T-helper 2 cell treated with Interferon-gamma antibody and Interleukin-4, amounts not matched to agents 5 μg/mL and 100 μg/mL, for 36 hours (primary cell): Measurements from ENCODE around the gene CALM1.

ENCODE experiments used
- DNase-seq: peaks from one replicate; pipeline ENCODE4 v3.0.0; 2021; ENCODE audit warnings: low spot score
- H3K27ac Mint-ChIP-seq: one replicate; pipeline ENCODE4 v1.8.0; 2021; ENCODE audit warnings: mild to moderate bottlenecking, mixed read lengths
- H3K27me3 Mint-ChIP-seq: one replicate; pipeline ENCODE4 v1.8.0; 2021; ENCODE audit warnings: low read depth, mixed read lengths
- H3K36me3 Mint-ChIP-seq: one replicate; pipeline ENCODE4 v1.8.0; 2021; ENCODE audit warnings: low read depth, mixed read lengths
- H3K4me1 Mint-ChIP-seq: one replicate; pipeline ENCODE4 v1.8.0; 2021; ENCODE audit warnings: low read depth, mixed read lengths
- H3K4me3 Mint-ChIP-seq: one replicate; pipeline ENCODE4 v1.8.0; 2022; ENCODE audit warnings: mild to moderate bottlenecking, moderate library complexity, mixed read lengths
- H3K9me3 Mint-ChIP-seq: one replicate; pipeline ENCODE4 v1.8.0; 2021; ENCODE audit warnings: mixed read lengths

The CALM1 gene

DNA sequence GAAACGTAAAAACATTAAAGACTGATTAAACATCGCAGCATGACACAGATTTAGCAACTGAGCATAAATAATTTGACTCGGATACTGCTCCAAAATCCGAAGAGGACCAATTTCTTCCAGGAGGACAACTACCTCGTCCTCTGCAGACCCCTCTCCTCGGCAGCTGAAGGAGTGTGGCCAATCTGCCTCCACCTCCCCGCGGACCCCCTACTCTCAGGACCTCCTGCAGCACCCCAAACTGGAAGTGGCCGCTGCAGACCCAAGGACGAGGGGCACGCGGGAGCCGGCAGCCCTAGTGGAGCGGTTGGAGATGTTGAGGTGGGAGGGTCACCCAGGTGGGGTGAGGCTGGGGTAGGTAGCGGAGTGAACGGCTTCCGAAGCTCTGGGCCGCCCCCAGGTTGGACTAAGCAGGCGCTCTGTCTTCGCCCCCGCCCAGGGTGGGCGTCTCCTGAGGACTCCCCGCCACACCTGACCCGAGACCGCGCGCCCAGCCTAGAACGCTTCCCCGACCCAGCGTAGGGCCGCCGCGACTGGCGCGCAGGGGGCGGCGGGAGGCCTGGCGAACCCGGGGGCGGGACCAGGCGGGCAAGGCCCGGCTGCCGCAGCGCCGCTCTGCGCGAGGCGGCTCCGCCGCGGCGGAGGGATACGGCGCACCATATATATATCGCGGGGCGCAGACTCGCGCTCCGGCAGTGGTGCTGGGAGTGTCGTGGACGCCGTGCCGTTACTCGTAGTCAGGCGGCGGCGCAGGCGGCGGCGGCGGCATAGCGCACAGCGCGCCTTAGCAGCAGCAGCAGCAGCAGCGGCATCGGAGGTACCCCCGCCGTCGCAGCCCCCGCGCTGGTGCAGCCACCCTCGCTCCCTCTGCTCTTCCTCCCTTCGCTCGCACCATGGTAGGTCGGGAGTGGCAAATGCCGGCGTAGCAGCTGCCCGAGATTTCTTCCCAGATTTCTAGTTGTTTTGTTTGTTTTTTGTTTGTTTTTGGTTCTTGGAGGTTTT is at the start of gene CALM1:
Gene CALM1 (plus strand): TSS at position 689 of the 999 bp plus-strand sequence. CDS start 202 bp downstream, at position 891.
- peak within 1 kb of the TSS; percentile 93 for H3K27ac Mint-ChIP-seq
- peaks cover 27% of the 10 kb centered on the region for H3K4me1 Mint-ChIP-seq
- H3K27me3 Mint-ChIP-seq: no peaks in the 10 kb centered on the region
- peak; percentile 92 for DNase-seq
- peak within 1 kb of the TSS; percentile 91 for H3K4me3 Mint-ChIP-seq
- peaks cover 34% of the 10 kb centered on the region for H3K36me3 Mint-ChIP-seq
- no peaks in the 10 kb centered on the region for H3K9me3 Mint-ChIP-seq

DNA sequence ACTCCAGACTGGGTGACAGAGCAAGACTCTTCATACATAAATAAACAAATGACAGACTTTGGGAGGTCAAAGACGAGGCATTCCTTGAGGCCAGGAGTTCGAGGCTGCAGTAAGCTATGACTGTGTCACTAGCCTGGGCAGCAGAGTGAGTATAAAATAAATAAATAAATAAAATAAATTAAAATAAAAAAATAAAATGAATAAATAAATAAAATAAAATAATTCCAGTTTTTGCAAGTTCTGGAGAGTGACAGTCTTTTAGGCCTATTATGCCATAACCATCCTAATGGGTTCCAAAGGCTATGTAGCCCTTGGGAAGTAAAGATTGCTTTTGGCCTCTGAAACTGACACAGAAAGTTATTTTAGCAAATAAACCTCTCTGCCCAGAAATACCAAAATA is 48.6 kb upstream of the CALM1 start:
- Mint-ChIP-seq H3K4me1 (peaks cover 2% of the 10 kb centered on the region), H3K9me3 (no peaks in the 10 kb centered on the region), H3K36me3 (no peaks in the 10 kb centered on the region), H3K27me3 (no peaks in the 10 kb centered on the region), H3K27ac (no peak overlapping the region), H3K4me3 (no peak overlapping the region)
- no peak for DNase-seq

DNA sequence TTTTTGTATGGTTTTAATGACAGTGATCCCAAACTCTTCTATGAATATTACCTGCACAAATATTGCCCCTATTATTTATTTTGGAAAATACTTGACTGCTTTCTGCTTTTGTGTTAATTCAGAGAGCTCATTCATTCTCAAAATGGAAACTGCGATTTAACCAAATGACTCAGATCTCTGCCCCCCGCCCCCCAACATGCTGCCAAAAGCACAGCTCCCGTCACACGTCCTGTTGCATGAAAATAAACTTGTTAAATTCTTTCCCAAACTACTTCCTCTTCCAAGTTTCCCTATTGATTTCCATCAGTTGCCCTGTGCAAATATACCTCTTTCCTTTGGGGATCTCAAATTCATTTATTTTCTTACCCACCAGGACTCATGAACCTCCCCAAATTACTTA is 47.1 kb upstream of the CALM1 start:
- Mint-ChIP-seq H3K36me3 (no peaks in the 10 kb centered on the region), H3K27me3 (no peaks in the 10 kb centered on the region), H3K4me1 (peaks cover 2% of the 10 kb centered on the region), H3K27ac (no peak overlapping the region), H3K4me3 (no peak overlapping the region), H3K9me3 (no peaks in the 10 kb centered on the region)
- DNase-seq: no peak

DNA sequence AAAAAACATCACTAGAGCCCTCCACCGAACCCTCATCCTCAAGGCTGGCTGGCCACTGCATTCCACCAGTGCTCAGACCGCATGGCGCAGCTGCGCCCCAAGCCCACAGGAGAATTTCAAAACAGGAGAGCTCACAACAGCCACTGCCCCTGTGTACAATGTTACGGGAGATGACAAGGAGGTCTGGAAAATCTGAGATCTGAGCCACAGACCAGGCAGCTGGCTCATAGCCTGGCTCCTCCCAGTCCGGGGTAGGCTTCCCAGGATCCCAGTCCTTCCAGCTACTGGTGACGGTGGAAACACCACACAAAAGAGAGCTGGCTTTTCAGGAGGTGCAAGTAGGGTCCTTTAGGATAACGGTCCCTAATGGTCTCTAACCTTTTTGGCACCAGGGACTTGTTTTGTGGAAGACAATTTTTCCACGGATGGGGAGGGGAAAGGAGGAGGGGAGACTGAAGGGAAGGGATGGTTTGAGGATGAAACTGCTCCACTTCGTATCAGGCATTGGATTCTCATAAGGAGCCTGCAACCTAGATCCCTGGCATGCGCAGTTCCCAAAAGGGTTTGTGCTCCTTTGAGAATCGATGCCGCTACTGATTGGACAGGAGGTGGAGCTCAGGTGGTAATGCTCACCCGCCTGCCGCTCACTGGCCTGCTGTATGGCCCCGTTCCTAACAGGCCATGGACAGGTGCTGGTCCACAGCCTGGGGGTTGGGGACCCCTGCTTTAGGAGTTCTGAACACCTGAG is 42.1 kb upstream of the CALM1 start:
- H3K27ac Mint-ChIP-seq: no peak overlapping the region
- DNase-seq: no peak
- no peaks in the 10 kb centered on the region for H3K9me3 Mint-ChIP-seq
- no peak overlapping the region for H3K4me3 Mint-ChIP-seq
- H3K36me3 Mint-ChIP-seq: no peaks in the 10 kb centered on the region
- peaks cover 12% of the 10 kb centered on the region for H3K27me3 Mint-ChIP-seq
- H3K4me1 Mint-ChIP-seq: peaks cover 2% of the 10 kb centered on the region

DNA sequence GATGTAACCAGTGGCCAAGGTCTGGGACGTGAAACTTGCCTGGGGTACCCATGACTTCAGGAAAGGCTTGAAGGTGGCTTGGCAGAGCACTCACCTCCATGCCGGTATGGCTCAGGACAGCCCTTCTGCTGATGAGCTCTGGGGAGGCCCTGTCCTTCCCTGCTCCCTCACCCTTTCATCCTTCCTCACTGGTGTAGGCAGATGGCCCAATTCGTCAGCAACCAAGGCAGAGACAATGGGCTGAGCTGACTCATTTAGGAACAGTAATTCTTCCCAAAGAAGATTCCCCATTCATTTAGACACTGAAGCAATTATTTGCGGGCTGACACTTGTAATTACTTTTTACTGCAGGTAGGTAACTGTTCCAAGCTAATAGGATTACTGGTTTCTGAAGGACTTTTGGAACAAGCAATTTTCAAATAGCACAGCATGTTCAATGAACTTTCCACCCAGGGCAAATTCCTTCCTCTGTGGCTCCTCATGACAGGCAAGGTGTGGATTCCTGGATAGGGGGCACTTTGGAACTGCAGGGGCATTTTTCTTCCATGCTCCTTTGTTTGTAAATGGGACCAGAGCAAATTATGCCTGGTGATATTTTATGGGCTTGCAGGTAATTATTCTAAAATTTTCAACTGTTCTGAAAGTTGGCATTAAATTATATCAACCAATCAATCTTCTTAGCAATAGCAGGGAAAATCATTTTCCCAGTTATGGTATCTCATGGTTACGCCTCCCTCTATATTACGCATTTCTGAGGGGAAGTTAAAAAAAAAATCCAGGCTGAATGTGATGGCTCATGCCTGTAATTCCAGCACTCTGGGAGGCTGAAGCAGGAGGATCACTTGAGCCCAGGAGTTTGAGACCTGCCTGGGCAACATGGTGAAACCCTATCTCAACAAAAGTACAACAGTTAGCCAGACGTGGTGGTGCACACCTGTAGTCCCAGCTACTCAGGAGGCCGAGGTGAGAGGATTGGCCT is 41.0 kb upstream of the CALM1 start:
- Mint-ChIP-seq H3K36me3 (no peaks in the 10 kb centered on the region), H3K9me3 (no peaks in the 10 kb centered on the region), H3K4me1 (no peaks in the 10 kb centered on the region), H3K27ac (no peak overlapping the region), H3K4me3 (no peak overlapping the region), H3K27me3 (peaks cover 12% of the 10 kb centered on the region)
- DNase-seq: no peak

DNA sequence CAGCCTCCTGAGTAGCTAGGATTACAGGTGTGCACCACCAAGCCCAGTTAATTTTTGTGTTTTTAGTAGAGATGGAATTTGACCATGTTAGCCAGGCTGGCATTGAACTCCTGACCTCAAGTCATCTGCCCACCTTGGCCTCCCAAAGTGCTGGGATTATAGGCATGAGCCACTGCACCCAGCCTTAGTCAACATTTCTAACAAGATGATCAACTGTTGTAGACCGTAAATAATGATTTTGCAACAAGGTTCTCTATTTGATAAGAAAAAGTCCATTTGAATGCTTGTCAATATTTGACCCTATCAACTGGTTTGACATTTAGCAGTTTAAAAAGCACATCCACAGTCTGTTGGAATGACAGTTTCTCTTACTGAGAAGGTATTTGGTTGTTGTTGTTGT is 39.9 kb upstream of the CALM1 start:
- Mint-ChIP-seq H3K4me1 (no peaks in the 10 kb centered on the region), H3K27ac (no peak overlapping the region), H3K4me3 (no peak overlapping the region), H3K27me3 (peaks cover 12% of the 10 kb centered on the region), H3K9me3 (no peaks in the 10 kb centered on the region), H3K36me3 (no peaks in the 10 kb centered on the region)
- DNase-seq: no peak

DNA sequence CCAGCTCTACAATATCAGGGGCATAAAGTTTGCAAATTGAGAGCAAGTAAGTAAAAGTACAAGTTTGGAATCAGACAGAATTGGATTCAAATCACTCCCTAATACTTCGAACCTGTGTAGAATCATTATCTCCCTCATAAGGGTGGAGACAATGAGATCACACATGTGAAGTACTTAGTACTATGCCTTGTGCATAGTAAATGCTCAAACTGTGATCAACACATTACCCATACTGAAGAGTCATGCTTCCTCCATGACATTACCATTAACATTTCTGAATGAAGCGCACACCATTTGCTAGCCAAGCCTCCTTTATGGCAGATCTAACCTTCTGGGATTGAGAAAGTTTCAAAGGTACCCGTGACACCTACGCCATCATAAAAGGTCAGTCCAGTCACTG is 38.5 kb upstream of the CALM1 start:
- Mint-ChIP-seq H3K27ac (no peak overlapping the region), H3K9me3 (no peaks in the 10 kb centered on the region), H3K36me3 (no peaks in the 10 kb centered on the region), H3K27me3 (peaks cover 16% of the 10 kb centered on the region), H3K4me3 (no peak overlapping the region), H3K4me1 (no peaks in the 10 kb centered on the region)
- no peak for DNase-seq

DNA sequence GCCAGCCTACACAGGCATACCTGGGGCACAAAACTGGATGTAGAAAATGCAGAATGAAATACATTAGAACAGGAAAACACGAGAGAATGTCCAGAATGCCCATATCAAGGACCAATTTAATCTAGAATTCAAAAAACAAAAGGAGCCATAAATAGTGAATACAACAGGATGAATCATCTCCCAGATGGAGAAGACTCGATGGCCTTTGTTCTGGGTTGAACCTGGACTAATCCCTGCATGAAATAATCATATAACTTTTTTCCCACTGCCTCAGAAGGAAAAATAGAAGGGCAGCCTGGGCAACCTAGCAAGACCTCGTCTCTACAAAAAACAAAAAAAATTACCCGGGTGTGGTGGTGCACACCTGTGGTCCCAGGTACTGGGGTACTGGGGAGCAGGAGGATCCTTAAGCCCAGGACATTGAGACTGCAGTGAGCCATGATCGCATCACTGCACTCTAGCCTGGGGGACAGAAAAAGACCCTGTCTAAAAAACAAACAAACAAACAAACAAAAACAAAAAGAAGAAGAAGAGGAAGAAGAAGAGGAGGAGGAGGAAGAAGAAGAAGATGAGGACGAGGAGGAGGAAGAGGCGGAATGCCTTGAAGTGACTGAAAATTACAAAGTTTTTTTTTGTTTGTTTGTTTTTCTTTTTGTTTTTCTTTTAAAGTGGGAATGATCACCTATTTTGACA is 34.8 kb upstream of the CALM1 start:
- Mint-ChIP-seq H3K9me3 (no peaks in the 10 kb centered on the region), H3K27ac (no peak overlapping the region), H3K4me3 (no peak overlapping the region), H3K36me3 (no peaks in the 10 kb centered on the region), H3K4me1 (no peaks in the 10 kb centered on the region), H3K27me3 (peaks cover 12% of the 10 kb centered on the region)
- DNase-seq: no peak

DNA sequence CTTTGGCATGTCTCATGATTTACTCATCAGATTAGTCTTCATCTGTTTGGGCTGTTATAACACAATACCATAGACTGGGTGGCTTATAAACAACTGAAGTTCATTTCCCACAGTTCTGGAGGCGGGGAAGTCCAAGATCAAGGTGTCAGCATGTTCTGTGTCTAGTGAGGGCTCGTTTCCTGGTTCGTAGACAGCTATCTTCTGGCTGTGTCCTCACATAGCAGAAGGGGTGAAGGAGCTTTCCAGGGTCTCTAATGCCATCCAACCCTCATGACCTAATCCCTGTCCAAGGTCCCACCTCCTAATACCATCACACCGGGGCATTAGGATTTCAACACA is 34.3 kb upstream of the CALM1 start:
- DNase-seq: no peak
- Mint-ChIP-seq H3K4me3 (no peak overlapping the region), H3K36me3 (no peaks in the 10 kb centered on the region), H3K27me3 (peaks cover 10% of the 10 kb centered on the region), H3K27ac (no peak overlapping the region), H3K4me1 (no peaks in the 10 kb centered on the region), H3K9me3 (no peaks in the 10 kb centered on the region)

DNA sequence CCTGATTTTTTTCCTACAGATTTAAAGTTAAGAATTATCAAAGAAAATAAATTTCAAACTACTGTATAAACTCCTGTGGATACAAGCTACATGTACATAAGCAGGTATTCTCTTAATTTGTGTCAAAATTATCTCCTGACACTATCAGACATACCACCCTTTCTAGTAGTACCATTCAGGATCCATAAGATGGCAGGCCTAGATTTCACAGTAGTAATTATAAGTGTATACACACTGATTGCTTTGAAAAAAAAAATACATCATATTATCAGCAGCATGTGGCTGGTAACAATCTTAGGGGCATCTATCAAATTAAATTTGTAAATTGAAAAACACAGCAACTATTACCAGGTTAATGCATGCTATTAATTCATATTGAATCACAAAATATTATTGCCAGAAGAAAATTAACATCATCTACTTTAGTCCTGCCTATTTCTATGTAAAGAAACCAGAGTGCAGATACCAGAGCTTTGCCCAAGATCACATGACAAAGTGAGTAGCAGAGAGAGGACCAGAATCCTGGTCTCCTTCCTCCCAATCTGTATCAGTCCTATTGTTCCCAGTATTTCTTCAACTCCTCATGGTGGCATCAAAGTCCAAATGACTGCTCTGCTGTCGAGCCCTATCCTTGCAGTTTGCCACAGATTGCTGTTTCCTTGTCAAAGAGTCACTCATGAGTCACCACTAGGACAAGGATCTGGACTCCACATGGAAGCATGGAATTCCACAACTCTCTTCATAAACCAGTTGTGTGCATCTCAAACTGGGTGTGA is 27.7 kb upstream of the CALM1 start:
- peaks cover 6% of the 10 kb centered on the region for H3K27me3 Mint-ChIP-seq
- no peaks in the 10 kb centered on the region for H3K36me3 Mint-ChIP-seq
- no peaks in the 10 kb centered on the region for H3K4me1 Mint-ChIP-seq
- no peak overlapping the region for H3K4me3 Mint-ChIP-seq
- no peak for DNase-seq
- no peak overlapping the region for H3K27ac Mint-ChIP-seq
- no peaks in the 10 kb centered on the region for H3K9me3 Mint-ChIP-seq

DNA sequence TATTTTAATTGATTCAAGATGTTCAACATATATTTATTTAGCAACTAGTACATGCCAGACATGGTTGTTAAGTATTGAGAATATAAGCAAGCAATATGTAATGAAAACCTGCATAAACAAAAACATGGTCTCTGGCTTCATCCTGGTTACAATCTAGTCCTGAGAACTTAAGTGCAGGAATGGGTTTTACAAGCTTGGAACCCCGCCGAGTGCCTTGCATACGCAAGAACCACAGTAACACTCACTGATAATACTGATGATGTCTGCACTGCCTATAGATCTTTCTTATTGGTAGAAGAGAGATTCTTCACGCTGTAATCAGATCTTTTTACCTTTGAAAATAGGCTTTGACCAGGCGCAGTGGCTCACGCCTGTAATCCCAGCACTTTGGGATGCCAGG is 22.9 kb upstream of the CALM1 start:
- Mint-ChIP-seq H3K9me3 (no peaks in the 10 kb centered on the region), H3K27me3 (peaks cover 6% of the 10 kb centered on the region), H3K4me3 (no peak overlapping the region)

DNA sequence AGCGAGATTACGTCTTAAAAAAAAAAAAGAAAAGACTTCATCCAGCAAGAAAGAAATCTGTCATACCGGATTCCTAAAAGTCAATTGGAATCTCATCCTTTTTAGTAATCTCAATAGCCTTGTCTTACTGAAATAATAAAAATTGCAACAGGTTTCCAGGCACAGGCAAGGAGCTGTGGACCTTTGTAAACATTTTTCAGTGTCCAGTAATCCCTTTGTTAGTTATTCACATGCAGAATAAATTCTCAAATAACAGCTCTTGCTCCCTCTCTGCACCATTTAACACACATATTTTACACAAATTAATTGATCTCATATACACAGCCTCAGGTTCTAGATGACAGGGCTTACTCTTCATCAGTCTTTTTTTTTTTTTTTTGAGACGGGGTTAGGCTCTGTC is 22.0 kb upstream of the CALM1 start:
- H3K27ac Mint-ChIP-seq: no peak overlapping the region
- peaks cover 6% of the 10 kb centered on the region for H3K27me3 Mint-ChIP-seq
- no peaks in the 10 kb centered on the region for H3K9me3 Mint-ChIP-seq
- H3K36me3 Mint-ChIP-seq: no peaks in the 10 kb centered on the region
- peaks cover 1% of the 10 kb centered on the region for H3K4me1 Mint-ChIP-seq
- no peak for DNase-seq
- H3K4me3 Mint-ChIP-seq: no peak overlapping the region

More for the DNA sequence above, 22.9 kb upstream of the CALM1 start:
- H3K27ac Mint-ChIP-seq: no peak overlapping the region
- H3K36me3 Mint-ChIP-seq: no peaks in the 10 kb centered on the region
- DNase-seq: no peak
- H3K4me1 Mint-ChIP-seq: peaks cover 1% of the 10 kb centered on the region
